ENCODE results near the gene PTPRG.

DNA sequence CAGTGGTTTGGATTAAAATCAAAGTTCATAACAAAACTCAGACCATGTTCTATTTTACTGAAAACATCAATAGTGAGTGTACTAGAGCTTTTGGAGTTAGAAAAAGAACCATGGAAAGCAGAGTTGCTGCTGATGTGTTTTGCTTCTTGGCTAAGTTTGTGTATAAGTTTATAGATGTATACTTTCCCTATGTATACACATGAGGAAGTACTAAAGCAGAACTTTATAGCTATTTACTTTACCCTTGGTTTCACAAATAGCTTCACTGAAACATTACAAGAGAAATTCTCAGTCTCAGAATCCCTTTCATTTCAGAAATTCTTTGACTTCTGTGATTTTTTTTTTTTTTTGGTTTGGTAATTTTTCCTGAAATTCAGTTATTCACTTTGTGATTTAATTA lies 229.0 kb downstream of the PTPRG start:
- TF ChIP-seq, protein P1, sequence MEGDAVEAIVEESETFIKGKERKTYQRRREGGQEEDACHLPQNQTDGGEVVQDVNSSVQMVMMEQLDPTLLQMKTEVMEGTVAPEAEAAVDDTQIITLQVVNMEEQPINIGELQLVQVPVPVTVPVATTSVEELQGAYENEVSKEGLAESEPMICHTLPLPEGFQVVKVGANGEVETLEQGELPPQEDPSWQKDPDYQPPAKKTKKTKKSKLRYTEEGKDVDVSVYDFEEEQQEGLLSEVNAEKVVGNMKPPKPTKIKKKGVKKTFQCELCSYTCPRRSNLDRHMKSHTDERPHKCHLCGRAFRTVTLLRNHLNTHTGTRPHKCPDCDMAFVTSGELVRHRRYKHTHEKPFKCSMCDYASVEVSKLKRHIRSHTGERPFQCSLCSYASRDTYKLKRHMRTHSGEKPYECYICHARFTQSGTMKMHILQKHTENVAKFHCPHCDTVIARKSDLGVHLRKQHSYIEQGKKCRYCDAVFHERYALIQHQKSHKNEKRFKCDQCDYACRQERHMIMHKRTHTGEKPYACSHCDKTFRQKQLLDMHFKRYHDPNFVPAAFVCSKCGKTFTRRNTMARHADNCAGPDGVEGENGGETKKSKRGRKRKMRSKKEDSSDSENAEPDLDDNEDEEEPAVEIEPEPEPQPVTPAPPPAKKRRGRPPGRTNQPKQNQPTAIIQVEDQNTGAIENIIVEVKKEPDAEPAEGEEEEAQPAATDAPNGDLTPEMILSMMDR (conservative IDR thresholded peaks at IDR 0.05) = no peak
- TF ChIP-seq ZFX (IDR thresholded peaks at IDR 0.05) = no peak
